MM.1S (cell line): ENCODE measurements around the gene ECI2.

ENCODE experiments used
- EZH2 ChIP-seq: fragments of 300-600 bp; sonication (generic); optimal IDR thresholded peaks from 2 replicates; pipeline ENCODE3; 2017; ENCODE audit warnings: low read depth, mild to moderate bottlenecking, antibody characterized with exemption, low read length, mixed read lengths
- TF ChIP-seq, protein P1 (sequence below): fragments of 300-600 bp; sonication (generic); IDR thresholded peaks from 2 replicates; pipeline ENCODE4 v1.5.1; 2016; ENCODE audit warnings: antibody characterized with exemption, low read length, mixed read lengths

DNA sequence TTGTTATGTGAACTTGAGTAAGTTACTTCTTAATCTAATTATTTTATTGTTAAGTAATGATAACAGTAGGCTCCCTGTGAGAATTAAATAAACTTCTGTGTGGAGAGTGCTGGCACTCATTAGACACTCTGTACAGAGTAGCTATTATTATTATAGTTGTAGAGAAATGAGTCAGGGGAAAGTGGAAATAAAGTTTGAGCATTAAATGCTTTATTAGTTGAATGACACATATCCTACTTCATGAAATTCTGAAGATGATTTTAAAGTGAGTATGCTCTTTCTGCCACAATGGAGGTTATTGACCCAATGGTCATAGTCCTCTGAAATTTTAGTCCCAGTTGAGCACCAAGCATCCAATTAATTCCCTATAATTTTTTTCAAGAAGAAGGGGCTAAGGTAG lies 5.9 kb downstream of the ECI2 start:
- TF ChIP-seq, protein P1, sequence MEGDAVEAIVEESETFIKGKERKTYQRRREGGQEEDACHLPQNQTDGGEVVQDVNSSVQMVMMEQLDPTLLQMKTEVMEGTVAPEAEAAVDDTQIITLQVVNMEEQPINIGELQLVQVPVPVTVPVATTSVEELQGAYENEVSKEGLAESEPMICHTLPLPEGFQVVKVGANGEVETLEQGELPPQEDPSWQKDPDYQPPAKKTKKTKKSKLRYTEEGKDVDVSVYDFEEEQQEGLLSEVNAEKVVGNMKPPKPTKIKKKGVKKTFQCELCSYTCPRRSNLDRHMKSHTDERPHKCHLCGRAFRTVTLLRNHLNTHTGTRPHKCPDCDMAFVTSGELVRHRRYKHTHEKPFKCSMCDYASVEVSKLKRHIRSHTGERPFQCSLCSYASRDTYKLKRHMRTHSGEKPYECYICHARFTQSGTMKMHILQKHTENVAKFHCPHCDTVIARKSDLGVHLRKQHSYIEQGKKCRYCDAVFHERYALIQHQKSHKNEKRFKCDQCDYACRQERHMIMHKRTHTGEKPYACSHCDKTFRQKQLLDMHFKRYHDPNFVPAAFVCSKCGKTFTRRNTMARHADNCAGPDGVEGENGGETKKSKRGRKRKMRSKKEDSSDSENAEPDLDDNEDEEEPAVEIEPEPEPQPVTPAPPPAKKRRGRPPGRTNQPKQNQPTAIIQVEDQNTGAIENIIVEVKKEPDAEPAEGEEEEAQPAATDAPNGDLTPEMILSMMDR: no peak
- TF ChIP-seq EZH2: no peak
